GM23338 (cell line): ENCODE measurements around the gene WDR35. TPM values are rescaled to one million over a fixed set of nuclear protein-coding genes. Genes with fewer than 3 reads are reported as not detected.

Source experiments
- ATAC-seq: fragments of 200-7000 bp; cut with Tn5 transposase; 3 replicates; pipeline ENCODE4 v1.9.1; 2020
- DNase-seq: peaks from one replicate; pipeline ENCODE4 v3.0.0-alpha.2; 2015; ENCODE audit warnings: low spot score
- H2AFZ ChIP-seq: fragments of 200-600 bp; sonication (generic); 2 replicates; pipeline ENCODE4 v1.8.0; 2016; ENCODE audit warnings: antibody characterized with exemption, mild to moderate bottlenecking, moderate library complexity
- H3F3A ChIP-seq: fragments of 200-600 bp; sonication (generic); replicated peaks from 2 replicates; pipeline ENCODE4 v1.8.0; 2017; ENCODE audit warnings: antibody characterized with exemption, mixed run types, low read depth
- H3K27ac ChIP-seq: fragments of 200-600 bp; sonication (generic); 2 replicates; pipeline ENCODE4 v1.6.1; 2016; ENCODE audit warnings: low read depth
- H3K27me3 ChIP-seq: fragments of 200-600 bp; sonication (generic); 2 replicates; pipeline ENCODE4 v1.8.0; 2016; ENCODE audit warnings: mild to moderate bottlenecking, mixed run types, moderate library complexity; ENCODE audit not compliant: insufficient read depth
- H3K36me3 ChIP-seq: fragments of 200-600 bp; sonication (generic); 2 replicates; pipeline ENCODE4 v1.8.0; 2016; ENCODE audit warnings: mild to moderate bottlenecking; ENCODE audit not compliant: insufficient read depth
- H3K4me1 ChIP-seq: fragments of 200-600 bp; sonication (generic); 2 replicates; pipeline ENCODE4 v1.8.0; 2016; ENCODE audit warnings: mild to moderate bottlenecking, moderate library complexity; ENCODE audit not compliant: insufficient read depth
- H3K4me2 ChIP-seq: fragments of 200-600 bp; sonication (generic); 2 replicates; pipeline ENCODE4 v1.7.1; 2017; ENCODE audit warnings: mixed run types
- H3K4me3 ChIP-seq: fragments of 200-600 bp; sonication (generic); 2 replicates; pipeline ENCODE4 v1.6.1; 2016; ENCODE audit warnings: mixed run types
- H3K79me2 ChIP-seq: fragments of 200-600 bp; sonication (generic); replicated peaks from 2 replicates; pipeline ENCODE4 v1.8.0; 2017; ENCODE audit warnings: mild to moderate bottlenecking; ENCODE audit not compliant: insufficient read depth
- H3K9me2 ChIP-seq: fragments of 200-600 bp; sonication (generic); 2 replicates; pipeline ENCODE4 v1.8.0; 2017; ENCODE audit not compliant: insufficient read depth
- H4K20me1 ChIP-seq: fragments of 200-600 bp; sonication (generic); replicated peaks from 2 replicates; pipeline ENCODE4 v1.8.0; 2017; ENCODE audit warnings: mild to moderate bottlenecking; ENCODE audit not compliant: insufficient read depth
- H3K27ac Mint-ChIP-seq: 2 replicates; pipeline ENCODE4 v1.8.0; 2020; ENCODE audit warnings: inconsistent platforms, mild to moderate bottlenecking, moderate library complexity, mixed read lengths
- H3K27me3 Mint-ChIP-seq: 3 replicates; pipeline ENCODE4 v1.8.0; 2022; ENCODE audit warnings: low read depth, mild to moderate bottlenecking, moderate library complexity, mixed read lengths, inconsistent platforms; ENCODE audit not compliant: insufficient read depth, poor library complexity
- H3K36me3 Mint-ChIP-seq: 3 replicates; pipeline ENCODE4 v1.8.0; 2021; ENCODE audit warnings: low read depth, mild to moderate bottlenecking, inconsistent platforms, moderate library complexity, mixed read lengths
- H3K4me1 Mint-ChIP-seq: 3 replicates; pipeline ENCODE4 v1.8.0; 2020; ENCODE audit warnings: mild to moderate bottlenecking, inconsistent platforms, mixed read lengths
- H3K4me3 Mint-ChIP-seq: 3 replicates; pipeline ENCODE4 v1.8.0; 2021; ENCODE audit warnings: moderate library complexity, mild to moderate bottlenecking, inconsistent platforms, mixed read lengths
- H3K9me3 Mint-ChIP-seq: 3 replicates; pipeline ENCODE4 v1.8.0; 2020; ENCODE audit warnings: moderate library complexity, mild to moderate bottlenecking, inconsistent platforms, mixed read lengths
- ETS1 ChIP-seq: IDR thresholded peaks from 2 replicates; pipeline ENCODE4 v1.6.1; 2016; ENCODE audit warnings: antibody characterized with exemption
- EZH2 ChIP-seq: fragments of 200-600 bp; sonication (generic); IDR thresholded peaks from one replicate; pipeline ENCODE4 v1.8.0; 2017; ENCODE audit warnings: antibody characterized with exemption, mild to moderate bottlenecking, low read depth; ENCODE audit not compliant: unreplicated experiment
- EZH2phosphoT487 ChIP-seq: fragments of 200-600 bp; sonication (generic); IDR thresholded peaks from one replicate; pipeline ENCODE4 v1.8.1; 2018; ENCODE audit warnings: antibody characterized with exemption; ENCODE audit not compliant: unreplicated experiment
- JUNB ChIP-seq: IDR thresholded peaks from one replicate; pipeline ENCODE4 v1.6.1; 2016; ENCODE audit warnings: antibody characterized with exemption; ENCODE audit not compliant: unreplicated experiment
- NANOG ChIP-seq: IDR thresholded peaks from 2 replicates; pipeline ENCODE4 v1.6.1; 2016; ENCODE audit warnings: antibody characterized with exemption, borderline replicate concordance
- POLR2AphosphoS5 ChIP-seq: IDR thresholded peaks from 2 replicates; pipeline ENCODE4 v1.6.1; 2016; ENCODE audit warnings: antibody characterized with exemption, low read depth
- REST ChIP-seq: IDR thresholded peaks from one replicate; pipeline ENCODE4 v1.6.1; 2018; ENCODE audit warnings: antibody characterized with exemption; ENCODE audit not compliant: unreplicated experiment
- STAT1 ChIP-seq: IDR thresholded peaks from one replicate; pipeline ENCODE4 v1.6.1; 2016; ENCODE audit warnings: antibody characterized with exemption; ENCODE audit not compliant: unreplicated experiment
- ZNF114 ChIP-seq: fragments of 250-450 bp; sonication (Bioruptor Pico); IDR thresholded peaks from 2 replicates; pipeline ENCODE4 v1.5.0; 2020; ENCODE audit warnings: mild to moderate bottlenecking, moderate library complexity
- ZNF331 ChIP-seq: fragments of 250-450 bp; sonication (Bioruptor Pico); IDR thresholded peaks from 2 replicates; pipeline ENCODE4 v1.5.0; 2020; ENCODE audit warnings: low read depth, mild to moderate bottlenecking, moderate library complexity
- ZNF462 ChIP-seq: fragments of 250-450 bp; sonication (Bioruptor Pico); IDR thresholded peaks from 2 replicates; pipeline ENCODE4 v1.5.0; 2020; ENCODE audit warnings: mild to moderate bottlenecking, moderate library complexity
- polyA plus RNA-seq: library from polyadenylated mRNA; unstranded; fragments of >200 nt; fragmentation: Nextera tagmentation; extraction: Ambion mirVana; gene quantifications from 2 replicates; pipeline ENCODE4 v1.2.1, GENCODE V29; 2016
- total RNA-seq: library from RNA; depleted of rRNA; stranded (reverse); fragments of >200 nt; shearing (Covaris generic); gene quantifications from 2 replicates; pipeline ENCODE4 v1.2.3, GENCODE V29; 2014

WDR35 gene
- total and polyA plus RNA-seq, 2 experiments from 2014 or later: 5.3 to 20.0 TPM

- no peak overlapping the region for H3K27ac Mint-ChIP-seq
- Histone ChIP-seq H3K79me2 (no peaks in the 10 kb centered on the region), H3K4me3 (no peak overlapping the region), H3F3A (no peaks in the 10 kb centered on the region), H3K27ac (no peak overlapping the region), H3K36me3 (no peaks in the 10 kb centered on the region), H3K27me3 (no peaks in the 10 kb centered on the region), H3K4me1 (no peaks in the 10 kb centered on the region), H2AFZ (no peak overlapping the region), H3K9me2 (peaks cover 23% of the 10 kb centered on the region), H4K20me1 (no peaks in the 10 kb centered on the region), H3K4me2 (no peak overlapping the region)
- H3K36me3 Mint-ChIP-seq: no peaks in the 10 kb centered on the region
- peaks cover 2% of the 10 kb centered on the region for H3K27me3 Mint-ChIP-seq
- H3K9me3 Mint-ChIP-seq: no peaks in the 10 kb centered on the region; the same call in 2 of the 3 replicates
- TF ChIP-seq STAT1 (no peak), ETS1 (no peak), ZNF331 (no peak), POLR2AphosphoS5 (no peak), ZNF114 (no peak), EZH2phosphoT487 (no peak), REST (no peak), JUNB (no peak), EZH2 (no peak), ZNF462 (CRISPR knock-in tag) (no peak), NANOG (no peak)
- ATAC-seq: no peak
- no peak for DNase-seq
- no peak overlapping the region for H3K4me3 Mint-ChIP-seq
- H3K4me1 Mint-ChIP-seq: peaks cover 2% of the 10 kb centered on the region; the same call in 2 of the 3 replicates
Observed at GRCh38 chr2:19883486-19883885, 106.4 kb downstream of the WDR35 start.
